Endodermal cell (in vitro differentiated cells): Measurements from ENCODE around the gene CLDN16. TPM values are rescaled to one million over a fixed set of nuclear protein-coding genes. Genes with fewer than 3 reads are reported as not detected.

ENCODE experiments used
- DNase-seq: peaks from one replicate; pipeline ENCODE4 v3.0.0-alpha.2; 2017
- H3K27ac ChIP-seq: 2 replicates; pipeline ENCODE4 v1.5.1; 2013; ENCODE audit warnings: mild to moderate bottlenecking, low read depth, low read length, moderate library complexity
- H3K27me3 ChIP-seq: 2 replicates; pipeline ENCODE4 v1.6.1; 2013; ENCODE audit warnings: mild to moderate bottlenecking, low read length, moderate library complexity; ENCODE audit not compliant: insufficient read depth, control insufficient read depth, poor library complexity, severe bottlenecking
- H3K36me3 ChIP-seq: 2 replicates; pipeline ENCODE4 v1.7.0; 2013; ENCODE audit warnings: mild to moderate bottlenecking, low read length, moderate library complexity; ENCODE audit not compliant: control insufficient read depth, insufficient read depth
- H3K4me1 ChIP-seq: one replicate; pipeline ENCODE4 v1.7.0; 2013; ENCODE audit warnings: low read length; ENCODE audit not compliant: control insufficient read depth, insufficient read depth
- H3K4me3 ChIP-seq: 2 replicates; pipeline ENCODE4 v1.5.1; 2013; ENCODE audit warnings: mild to moderate bottlenecking, low read length, moderate library complexity
- H3K9ac ChIP-seq: 2 replicates; pipeline ENCODE4 v1.6.1; 2013; ENCODE audit warnings: mild to moderate bottlenecking, low read length, moderate library complexity; ENCODE audit not compliant: poor library complexity, severe bottlenecking; ENCODE audit errors: extremely low read depth
- H3K9me3 ChIP-seq: 2 replicates; pipeline ENCODE4 v1.6.1; 2013; ENCODE audit warnings: mild to moderate bottlenecking, low read length, moderate library complexity; ENCODE audit not compliant: control insufficient read depth
- H3K27ac Mint-ChIP-seq: 2 replicates; pipeline ENCODE4 v1.8.0; 2020; ENCODE audit warnings: mixed read lengths
- H3K27me3 Mint-ChIP-seq: 2 replicates; pipeline ENCODE4 v1.8.0; 2021; ENCODE audit warnings: mild to moderate bottlenecking, mixed read lengths; ENCODE audit not compliant: insufficient read depth
- H3K36me3 Mint-ChIP-seq: 2 replicates; pipeline ENCODE4 v1.8.0; 2020; ENCODE audit warnings: low read depth, mixed read lengths
- H3K4me1 Mint-ChIP-seq: 2 replicates; pipeline ENCODE4 v1.8.0; 2020; ENCODE audit warnings: mixed read lengths
- H3K4me3 Mint-ChIP-seq: 2 replicates; pipeline ENCODE4 v1.8.0; 2020; ENCODE audit warnings: mild to moderate bottlenecking, moderate library complexity, mixed read lengths
- H3K9me3 Mint-ChIP-seq: 2 replicates; pipeline ENCODE4 v1.8.0; 2020; ENCODE audit warnings: mild to moderate bottlenecking, mixed read lengths
- WGBS, 2 experiments: methylation state at CpG; one replicate each; pipeline versions ENCODE4 v1.1.5 to v1.1.7; 2013; ENCODE audit warnings: missing lambda C conversion rate in 2 of 2, mixed read lengths in 1 of 2; ENCODE audit not compliant: insufficient coverage in 1 of 2, insufficient read length in 1 of 2; 5-methylcytosine and 5-hydroxymethylcytosine counted together
- total RNA-seq, 2 donors: library from RNA; stranded (reverse); fragmentation: NEBNext Ultra II Directional in 1 of 2; extraction: Animal tissue kit (Norgen Biotek cat#: 25700) in 1 of 2; gene quantifications; 2 replicates in 1 of 2; 3 replicates in 1 of 2; pipeline ENCODE4 v1.2.1, GENCODE V29; 2021
- TF ChIP-seq, protein P1 (sequence below): fragments of 200-600 bp; sonication (generic); conservative IDR thresholded peaks from 2 replicates; pipeline ENCODE4 v1.5.0; 2021; ENCODE audit warnings: antibody characterized with exemption, mild to moderate bottlenecking

The CLDN16 gene
- total RNA-seq, 2 donors from 2014 or later: 0.40 to 1.1 TPM

DNA sequence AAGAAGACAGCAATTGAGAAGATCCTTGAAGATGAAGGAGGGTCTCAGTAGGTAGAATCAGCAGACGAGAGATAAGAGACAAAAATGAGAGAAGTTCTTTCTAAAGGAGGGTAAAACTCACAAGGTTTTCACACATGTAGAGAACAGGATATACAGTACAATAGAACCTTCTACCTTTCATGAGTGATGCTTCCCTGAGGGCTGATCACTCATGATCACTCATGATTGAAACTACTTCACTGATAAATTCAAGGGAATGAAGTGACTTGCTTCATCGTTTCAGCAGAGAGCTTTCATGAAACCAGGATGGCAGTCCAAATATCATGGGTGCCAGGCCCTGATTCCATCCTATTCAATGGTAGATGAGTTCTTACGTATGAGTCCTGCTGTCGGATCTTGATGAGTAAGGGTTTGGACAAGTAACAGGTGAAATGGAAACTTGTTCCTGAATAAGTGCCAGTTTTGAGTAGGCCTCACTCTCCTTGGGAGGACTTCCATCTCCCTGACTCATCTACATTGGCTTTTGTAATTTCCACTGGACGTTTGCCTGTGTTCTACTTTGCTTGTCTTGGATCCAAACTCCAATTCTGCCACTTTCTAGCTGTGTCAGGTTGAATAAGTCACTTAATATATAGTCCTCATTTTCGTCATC, 9.6 kb upstream of the CLDN16 start:
- no peaks in the 10 kb centered on the region for H3K9me3 ChIP-seq
- Mint-ChIP-seq H3K4me3 (no peak overlapping the region), H3K27me3 (no peaks in the 10 kb centered on the region)

DNA sequence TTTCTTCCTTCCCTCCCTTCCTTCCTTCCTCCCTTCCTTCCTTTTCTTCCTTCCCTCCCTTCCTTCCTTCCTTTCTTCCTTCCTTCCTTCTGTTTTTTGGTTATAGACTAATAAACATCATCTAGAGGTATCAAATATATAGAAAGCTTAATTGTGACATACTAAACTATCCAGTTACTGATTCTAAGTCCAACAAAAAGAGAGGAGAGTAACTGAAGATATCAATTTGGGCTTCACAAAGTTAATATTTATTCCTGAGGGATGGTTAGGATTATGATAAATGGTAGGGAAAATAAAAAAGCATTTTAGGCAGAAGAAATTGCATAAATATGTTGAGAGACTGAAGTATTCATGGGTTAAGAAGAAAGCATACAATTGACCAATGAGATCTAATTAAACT, 7.8 kb upstream of the CLDN16 start:
- Histone ChIP-seq H3K9me3 (no peaks in the 10 kb centered on the region), H3K27me3 (no peaks in the 10 kb centered on the region), H3K36me3 (no peaks in the 10 kb centered on the region), H3K4me3 (no peak overlapping the region), H3K9ac (no peak overlapping the region), H3K27ac (no peak overlapping the region), H3K4me1 (peaks cover 2% of the 10 kb centered on the region)
- H3K4me1 Mint-ChIP-seq: peaks cover 27% of the 10 kb centered on the region
- DNase-seq: no peak
- H3K27me3 Mint-ChIP-seq: no peaks in the 10 kb centered on the region
- TF ChIP-seq, protein P1, sequence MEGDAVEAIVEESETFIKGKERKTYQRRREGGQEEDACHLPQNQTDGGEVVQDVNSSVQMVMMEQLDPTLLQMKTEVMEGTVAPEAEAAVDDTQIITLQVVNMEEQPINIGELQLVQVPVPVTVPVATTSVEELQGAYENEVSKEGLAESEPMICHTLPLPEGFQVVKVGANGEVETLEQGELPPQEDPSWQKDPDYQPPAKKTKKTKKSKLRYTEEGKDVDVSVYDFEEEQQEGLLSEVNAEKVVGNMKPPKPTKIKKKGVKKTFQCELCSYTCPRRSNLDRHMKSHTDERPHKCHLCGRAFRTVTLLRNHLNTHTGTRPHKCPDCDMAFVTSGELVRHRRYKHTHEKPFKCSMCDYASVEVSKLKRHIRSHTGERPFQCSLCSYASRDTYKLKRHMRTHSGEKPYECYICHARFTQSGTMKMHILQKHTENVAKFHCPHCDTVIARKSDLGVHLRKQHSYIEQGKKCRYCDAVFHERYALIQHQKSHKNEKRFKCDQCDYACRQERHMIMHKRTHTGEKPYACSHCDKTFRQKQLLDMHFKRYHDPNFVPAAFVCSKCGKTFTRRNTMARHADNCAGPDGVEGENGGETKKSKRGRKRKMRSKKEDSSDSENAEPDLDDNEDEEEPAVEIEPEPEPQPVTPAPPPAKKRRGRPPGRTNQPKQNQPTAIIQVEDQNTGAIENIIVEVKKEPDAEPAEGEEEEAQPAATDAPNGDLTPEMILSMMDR: no peak
- no peaks in the 10 kb centered on the region for H3K36me3 Mint-ChIP-seq
- no peak overlapping the region for H3K4me3 Mint-ChIP-seq
- no peak overlapping the region for H3K27ac Mint-ChIP-seq
- H3K9me3 Mint-ChIP-seq: no peaks in the 10 kb centered on the region

More for the DNA sequence above, 9.6 kb upstream of the CLDN16 start:
- H3K36me3 Mint-ChIP-seq: no peaks in the 10 kb centered on the region
- TF ChIP-seq, protein P1: no peak
- Histone ChIP-seq H3K4me1 (peaks cover 2% of the 10 kb centered on the region), H3K27ac (no peak overlapping the region), H3K36me3 (no peaks in the 10 kb centered on the region), H3K27me3 (no peaks in the 10 kb centered on the region), H3K9ac (no peak overlapping the region), H3K4me3 (no peak overlapping the region)
- no peaks in the 10 kb centered on the region for H3K9me3 Mint-ChIP-seq
- no peak overlapping the region for H3K27ac Mint-ChIP-seq
- WGBS, 2 experiments: 90 to 95% methylated on average over 5 to 6 of the region's 6 CpGs
- peaks cover 33% of the 10 kb centered on the region for H3K4me1 Mint-ChIP-seq
- no peak for DNase-seq

DNA sequence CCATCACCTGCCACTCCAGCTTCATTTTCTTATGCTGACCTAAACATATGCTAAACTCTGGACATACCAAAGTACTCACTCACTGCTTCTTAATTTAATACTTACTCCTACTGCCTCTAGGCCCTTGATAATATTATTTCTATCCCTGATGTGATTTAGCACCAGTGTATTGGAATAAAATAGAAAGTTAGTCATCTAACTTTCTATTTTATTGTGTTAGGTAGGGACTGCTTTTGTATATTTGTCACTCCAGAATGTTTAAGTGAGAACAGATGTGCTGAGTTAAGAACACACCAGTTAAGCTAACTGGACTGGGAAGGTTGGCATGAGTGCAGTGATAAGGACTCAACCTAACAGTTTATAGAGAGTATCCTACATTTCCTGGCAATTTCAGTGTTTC, 6.5 kb upstream of the CLDN16 start:
- H3K4me3 ChIP-seq: no peak overlapping the region
- no peaks in the 10 kb centered on the region for H3K27me3 ChIP-seq
- no peak for DNase-seq
- H3K4me3 Mint-ChIP-seq: no peak overlapping the region
- H3K9me3 Mint-ChIP-seq: no peaks in the 10 kb centered on the region
- H3K36me3 ChIP-seq: no peaks in the 10 kb centered on the region
- H3K27ac ChIP-seq: no peak overlapping the region
- H3K9ac ChIP-seq: no peak overlapping the region
- TF ChIP-seq, protein P1: no peak
- H3K36me3 Mint-ChIP-seq: no peaks in the 10 kb centered on the region
- H3K4me1 Mint-ChIP-seq: peaks cover 18% of the 10 kb centered on the region
- no peaks in the 10 kb centered on the region for H3K27me3 Mint-ChIP-seq
- no peaks in the 10 kb centered on the region for H3K4me1 ChIP-seq
- H3K9me3 ChIP-seq: no peaks in the 10 kb centered on the region
- no peak overlapping the region for H3K27ac Mint-ChIP-seq
